ENCODE measurements around the gene CNPY2. TPM values are rescaled to one million over a fixed set of nuclear protein-coding genes. Genes with fewer than 3 reads are reported as not detected.

The CNPY2 gene
- total and polyA plus RNA-seq, 2 of the 13 experiments (the other 11 are each of a cell fraction or from before 2014, with no cell fraction given) = 285 to 356 TPM

- Histone ChIP-seq H3K79me2 (ENCODE audit: insufficient read depth, low read length) (peaks cover 10% of the 10 kb centered on the region), H3K4me3 (replicated peaks in 1 of 3; ENCODE audit: insufficient read depth in 1 of 3, low read depth in 2 of 3, low read length in 3 of 3) (no peak overlapping the region), H3K36me3 (replicated peaks in 1 of 2; ENCODE audit: control insufficient read depth in 1 of 2, insufficient read depth in 2 of 2, low read length in 2 of 2) (peaks cover 2 to 6% of the 10 kb centered on the region in 2 experiments; a peak in 4 of 5 replicates), H3K9me3 (ENCODE audit: low read length) (no peaks in the 10 kb centered on the region), H3K27ac (ENCODE audit: extremely low read length, insufficient read depth, low read length) (no peak overlapping the region), H4K20me1 (ENCODE audit: insufficient read depth, low read length) (no peaks in the 10 kb centered on the region), H3K9ac (ENCODE audit: insufficient read depth, low read depth, low read length) (no peak overlapping the region), H3K4me1 (ENCODE audit: insufficient read depth, low read length) (peaks cover 34% of the 10 kb centered on the region), H2AFZ (ENCODE audit: low read length) (no peak overlapping the region), H3K27me3 (ENCODE audit: control insufficient read depth in 1 of 2, insufficient read depth in 2 of 2, low read length in 2 of 2) (no peaks in the 10 kb centered on the region), H3K4me2 (ENCODE audit: low read depth, low read length) (no peak overlapping the region)
- intact Hi-C loops (cut with micrococcal nuclease; ENCODE audit: unreplicated experiment) (no loop called here), in situ Hi-C loops (cut with HindIII; ENCODE audit: extremely low pct_ligation_motif_present, low pct_unique_long_range_greater_than_20kb) (no loop called here)
- ChIA-PET CTCF (ENCODE audit: low intra/inter-chr PET ratio, low total read pairs) (no interaction called here), POLR2A (interaction anchor here (1.0 kb wide), 1 partner anchor 9 kb away, joined by 5 read pairs; no protein-coding TSS in a partner anchor)
- ATAC-seq (no peak), DNase-seq (ENCODE audit: low spot score) (no peak), FAIRE-seq (no peak)
- no TSS peak for BruUV-seq (replicated peaks)
- WGBS (ENCODE audit: low lambda C conversion rate) = 71% methylated on average over 8 of the region's 8 CpGs
- TF ChIP-seq ZNF746 (CRISPR knock-in tag; IDR thresholded peaks at IDR 0.05) = no peak
- no peak for TF ChIP-seq MIER3 (CRISPR knock-in tag; IDR thresholded peaks at IDR 0.05; ENCODE audit: borderline replicate concordance)
- TF ChIP-seq TEAD2 (CRISPR knock-in tag; IDR thresholded peaks at IDR 0.05) = no peak
- no peak for TF ChIP-seq SOX13 (IDR thresholded peaks at IDR 0.05)
- no peak for TF ChIP-seq SOX13 (CRISPR knock-in tag; conservative IDR thresholded peaks at IDR 0.05 in 1 of 2, IDR thresholded peaks at IDR 0.05 in 1 of 2)
- no peak for TF ChIP-seq ATF1 (CRISPR knock-in tag; IDR thresholded peaks at IDR 0.05)
- no peak for TF ChIP-seq KIAA2018 (CRISPR knock-in tag; IDR thresholded peaks at IDR 0.05; ENCODE audit: borderline replicate concordance)
- TF ChIP-seq NFRKB (IDR thresholded peaks at IDR 0.05) = no peak
- TF ChIP-seq RAD51 (IDR thresholded peaks at IDR 0.05; ENCODE audit: borderline replicate concordance) = no peak
- no peak for TF ChIP-seq ZNF644 (CRISPR knock-in tag; IDR thresholded peaks at IDR 0.05; ENCODE audit: low read depth)
- TF ChIP-seq IRF1 (CRISPR knock-in tag; IDR thresholded peaks at IDR 0.05; ENCODE audit: low read depth) = no peak
- TF ChIP-seq REL (CRISPR knock-in tag; conservative IDR thresholded peaks at IDR 0.05) = no peak
- TF ChIP-seq NAIF1 (CRISPR knock-in tag; IDR thresholded peaks at IDR 0.05; ENCODE audit: borderline replicate concordance) = no peak
- TF ChIP-seq RNF2 (conservative IDR thresholded peaks at IDR 0.05; ENCODE audit: low read depth) = no peak
- TF ChIP-seq ZNF224 (CRISPR knock-in tag; IDR thresholded peaks at IDR 0.05) = no peak
- no peak for TF ChIP-seq TRIM22 (IDR thresholded peaks at IDR 0.05)
- TF ChIP-seq NR2F6 (IDR thresholded peaks at IDR 0.05) = no peak
- TF ChIP-seq NR2F6 (CRISPR knock-in tag; IDR thresholded peaks at IDR 0.05) = no peak
Observed at GRCh38 chr12:56260380-56260779, 55.4 kb downstream of the CNPY2 start.

Measured in HepG2 (cell line).